Measurements from ENCODE around the gene ACTRT2.

- no peak for TF ChIP-seq EZH2 (optimal IDR thresholded peaks at IDR 0.05; ENCODE audit: low read depth, low read length)
- no peak for TF ChIP-seq CTCF (IDR thresholded peaks at IDR 0.05; ENCODE audit: low read length)
Measured at GRCh38 chr1:2971609-2972008, 49.7 kb upstream of the ACTRT2 start.
